Limb (tissue), 2 donors: ENCODE results near the gene GDF10.

Experiments used
- DNase-seq, 2 donors: peaks; one replicate each; pipeline ENCODE4 v3.0.0-alpha.2; 2016; ENCODE audit errors: extremely low spot score in 2 of 2

Gene GDF10

GRCh38 chr10:47291682-47292081 lies 8.3 kb upstream of the GDF10 start:
- DNase-seq, result peak in 1 of 2 donors; percentile 0

DNA sequence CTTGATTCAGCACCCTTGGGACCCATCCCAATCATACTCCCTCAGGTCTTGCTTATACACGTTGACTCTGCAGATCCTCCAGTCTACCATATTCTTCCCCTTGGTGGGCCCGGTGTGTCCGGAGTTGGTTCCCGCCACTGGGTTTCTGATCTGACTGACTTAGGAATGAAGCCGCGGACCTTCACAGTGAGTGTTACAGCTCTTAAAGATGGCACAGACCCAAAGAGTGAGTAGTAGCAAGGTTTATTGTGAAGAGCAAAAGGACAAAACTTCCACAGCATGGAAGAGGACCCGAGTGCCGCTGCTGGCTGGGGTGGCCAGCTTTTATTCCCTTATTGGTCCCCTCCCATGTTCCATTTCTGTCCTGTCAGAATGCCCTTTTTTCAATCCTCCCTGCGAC lies 5.9 kb upstream of the GDF10 start:
- DNase-seq, result peak in 1 of 2 donors; percentile 6

GRCh38 chr10:47294501-47294900 lies 5.5 kb upstream of the GDF10 start:
- peak in 1 of 2 donors; percentile 5 for DNase-seq

- DNase-seq, result peak in 1 of 2 donors; percentile 24
Measured at GRCh38 chr10:47295411-47295810, 4.6 kb upstream of the GDF10 start.

DNA sequence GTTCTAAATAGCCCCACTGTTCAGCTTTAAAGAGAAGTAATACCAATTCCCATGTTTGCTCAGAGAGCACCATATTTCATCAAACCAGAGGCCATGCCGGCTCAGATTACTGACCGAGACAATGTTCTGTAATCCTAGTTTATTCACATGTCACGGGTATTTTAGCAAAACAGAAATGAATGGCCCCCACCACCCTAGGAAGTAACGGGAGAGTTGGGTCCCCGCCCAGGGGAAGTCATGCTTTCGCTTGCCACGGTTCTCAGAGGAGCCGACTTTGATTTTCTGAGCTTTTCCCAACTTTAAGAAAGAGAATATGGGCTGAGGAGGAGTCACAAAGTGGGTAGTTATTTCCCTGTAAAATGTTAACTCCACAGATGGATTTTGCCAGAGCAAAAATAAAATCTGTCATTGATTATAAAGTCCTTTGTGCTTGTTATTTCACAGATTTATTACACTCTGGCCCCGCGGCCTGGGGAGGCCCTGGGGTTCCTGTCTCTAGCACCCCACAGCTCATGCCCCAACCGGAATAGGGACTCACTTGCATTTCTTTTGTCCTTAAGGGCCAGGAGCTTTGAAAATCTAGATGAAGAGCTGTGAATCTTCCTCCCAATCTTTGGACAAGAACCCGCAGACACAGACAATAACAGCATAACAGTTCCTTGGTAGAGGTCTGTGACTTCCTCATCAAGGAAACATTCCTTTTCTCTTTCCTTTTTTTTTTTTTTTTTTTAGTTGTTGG lies 3.7 kb upstream of the GDF10 start:
- DNase-seq, result peak in 1 of 2 donors; percentile 40

GRCh38 chr10:47296941-47297340 lies 3.1 kb upstream of the GDF10 start:
- DNase-seq, result no peak

DNA sequence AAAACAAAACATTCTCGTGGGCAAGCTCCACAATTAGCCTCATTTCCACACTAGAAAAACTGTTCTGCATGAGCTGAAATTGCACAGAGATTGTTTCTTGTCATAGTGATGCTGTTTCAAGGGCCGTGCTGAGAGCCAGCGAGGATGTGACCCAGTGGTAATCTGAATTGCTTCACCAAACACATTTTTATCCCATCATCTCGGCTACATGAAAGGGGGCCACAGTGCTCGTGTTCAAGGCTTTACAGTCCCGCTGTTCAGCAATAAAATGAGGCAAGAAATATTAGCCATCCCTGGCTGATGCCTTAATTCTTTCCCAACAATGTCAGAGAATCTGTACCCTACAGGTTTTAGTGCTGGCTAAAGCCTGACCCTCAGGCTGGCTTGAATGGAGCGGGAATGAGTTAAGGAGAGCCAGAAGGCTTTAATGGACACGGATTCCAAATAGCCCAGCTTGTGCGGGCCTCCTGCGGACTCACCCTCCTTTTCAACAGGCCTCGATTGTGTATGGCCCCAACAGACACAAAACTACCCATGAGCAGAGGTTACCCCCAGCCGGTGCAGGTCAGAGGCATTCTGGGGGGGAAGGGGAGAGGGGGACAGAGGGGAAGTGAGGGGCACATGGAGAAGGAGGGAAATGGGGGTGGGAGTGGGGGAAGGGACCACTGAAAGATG lies 2.0 kb upstream of the GDF10 start:
- DNase-seq, result no peak

DNA sequence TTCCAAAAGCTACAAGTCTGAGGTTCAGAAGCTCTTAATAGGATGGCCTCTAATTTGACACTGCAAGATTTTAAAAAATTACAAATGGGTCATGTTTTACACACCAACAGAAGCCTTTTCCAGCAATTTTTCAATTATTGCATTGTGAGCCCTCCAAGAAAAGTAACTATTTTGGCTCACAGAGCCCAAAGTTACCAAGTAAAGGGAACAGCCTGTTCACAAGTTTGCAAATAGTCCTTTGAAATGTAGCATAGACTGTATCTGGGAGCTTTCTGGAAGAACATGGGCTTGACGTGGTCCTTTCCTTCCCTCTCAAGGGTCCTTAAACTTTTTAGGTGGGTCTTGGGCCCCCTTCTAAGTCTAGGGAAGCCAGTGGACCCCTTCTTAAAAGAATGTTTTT lies 1.3 kb upstream of the GDF10 start:
- DNase-seq, result no peak

DNA sequence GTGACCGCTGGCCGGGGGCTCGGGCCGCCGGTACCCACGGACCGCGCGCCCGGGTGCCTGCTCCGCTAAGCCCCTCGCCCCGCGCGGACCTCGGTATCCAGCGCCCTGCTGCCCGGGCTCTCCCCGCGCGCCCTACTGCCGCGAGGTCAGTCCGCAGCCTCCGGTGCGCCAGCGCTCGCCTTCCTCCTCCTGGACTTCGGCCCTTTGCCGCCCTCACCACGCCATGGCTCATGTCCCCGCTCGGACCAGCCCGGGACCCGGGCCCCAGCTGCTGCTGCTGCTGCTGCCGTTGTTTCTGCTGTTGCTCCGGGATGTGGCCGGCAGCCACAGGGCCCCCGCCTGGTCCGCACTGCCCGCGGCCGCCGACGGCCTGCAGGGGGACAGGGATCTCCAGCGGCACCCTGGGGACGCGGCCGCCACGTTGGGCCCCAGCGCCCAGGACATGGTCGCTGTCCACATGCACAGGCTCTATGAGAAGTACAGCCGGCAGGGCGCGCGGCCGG lies 483 bp downstream of the GDF10 start:
- no peak for DNase-seq

DNA sequence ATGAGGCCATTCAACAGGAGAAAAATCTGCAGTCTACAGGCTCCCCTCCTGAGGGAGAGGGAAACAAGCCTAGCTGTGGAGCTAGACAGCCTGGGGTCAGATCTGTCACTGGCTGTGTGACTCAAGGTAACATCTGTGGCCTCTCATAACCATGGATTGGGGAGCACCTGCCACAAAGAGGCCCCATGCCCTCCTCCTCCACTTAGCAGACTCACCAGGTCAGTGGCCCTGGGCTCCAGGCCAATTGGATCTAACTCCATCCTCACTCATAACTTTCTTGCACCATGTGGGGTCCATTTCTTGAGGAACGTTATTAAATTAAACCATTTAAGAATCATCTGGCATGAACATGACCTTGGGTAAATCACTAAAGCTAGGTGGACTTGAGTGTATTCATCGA lies 1.8 kb downstream of the GDF10 start:
- DNase-seq, result no peak

- DNase-seq, result no peak
Measured at GRCh38 chr10:47303105-47303504, 3.1 kb downstream of the GDF10 start.

DNA sequence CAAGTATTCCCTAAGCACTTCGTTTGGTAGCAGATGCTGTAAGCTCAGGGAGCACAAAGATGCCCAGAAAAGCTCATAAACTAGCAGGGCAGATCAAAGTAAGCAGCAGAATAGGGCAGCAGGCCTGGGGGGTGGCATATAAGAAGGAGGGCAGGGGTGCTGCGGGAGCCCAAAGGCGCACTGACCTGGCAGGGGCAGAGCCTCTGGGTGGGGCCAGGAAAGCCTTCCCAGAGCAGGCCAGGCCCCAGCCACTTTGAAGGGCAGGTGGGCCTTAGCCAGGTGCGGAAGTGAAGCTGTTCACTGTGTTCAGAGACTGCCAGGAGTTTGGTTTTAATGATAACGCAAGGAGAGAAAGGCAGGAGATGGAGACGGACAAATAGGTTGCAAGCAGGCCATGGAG lies 3.9 kb downstream of the GDF10 start:
- DNase-seq, result no peak

GRCh38 chr10:47305566-47305965 lies 5.6 kb downstream of the GDF10 start:
- no peak for DNase-seq

DNA sequence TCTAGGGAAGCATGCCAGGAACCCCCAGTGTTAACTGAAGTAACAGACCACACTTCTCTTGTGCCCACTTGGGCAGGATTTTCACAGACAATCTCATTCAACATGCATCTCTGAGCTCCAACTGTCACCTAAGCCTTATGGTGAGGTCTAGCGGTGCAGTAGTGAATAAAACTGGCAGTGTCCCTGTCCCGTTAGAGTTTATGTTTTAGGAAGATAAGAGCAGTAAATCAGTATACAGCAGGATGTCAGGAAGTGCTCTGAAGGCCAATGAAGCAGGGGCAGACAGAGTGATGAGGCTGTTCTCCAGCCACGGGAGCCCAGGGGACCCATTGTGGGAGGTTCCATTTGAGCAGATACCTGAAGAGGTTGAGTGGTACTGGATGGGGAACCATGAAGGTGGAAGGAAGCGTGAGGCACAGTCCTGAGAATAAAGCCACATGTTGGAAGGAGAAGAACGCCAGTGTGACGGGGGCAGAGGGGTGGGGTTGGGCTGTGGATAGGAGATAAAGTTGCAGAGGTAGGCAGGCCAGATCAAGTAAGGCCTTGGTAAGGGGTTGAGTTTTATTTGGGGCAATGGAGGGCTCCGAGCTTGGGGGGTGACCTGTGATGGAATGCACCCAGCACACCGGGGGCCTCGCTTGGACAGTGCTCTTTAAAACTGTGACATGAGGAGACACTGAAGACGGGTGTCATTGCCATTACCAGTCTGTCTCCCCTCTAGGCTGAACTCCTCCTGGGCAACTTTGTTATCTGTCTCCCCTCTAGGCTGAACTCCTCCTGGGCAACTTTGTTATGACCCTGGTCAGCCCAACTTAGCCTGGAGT lies 6.6 kb downstream of the GDF10 start:
- no peak for DNase-seq

DNA sequence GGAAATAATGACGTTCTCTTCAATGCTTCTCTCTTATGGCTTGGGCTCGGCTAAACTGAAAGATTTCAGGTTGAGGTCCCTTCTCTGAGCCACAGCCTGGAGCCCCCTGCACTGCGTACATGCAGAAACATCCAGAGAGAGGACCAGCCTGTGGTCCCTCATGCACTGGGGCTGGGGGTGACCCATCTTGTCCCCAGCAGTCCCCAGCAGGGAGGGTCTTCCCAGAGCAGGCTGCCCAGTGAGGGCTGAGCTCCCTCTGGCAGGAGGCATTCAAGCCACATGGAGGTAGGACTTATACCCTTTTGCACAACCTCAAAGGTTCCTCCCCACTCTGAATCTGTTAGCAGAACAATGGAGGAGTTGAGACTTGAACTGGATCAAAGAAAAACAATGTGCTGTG lies 7.4 kb downstream of the GDF10 start:
- no peak for DNase-seq

GRCh38 chr10:47308775-47309174 lies 8.8 kb downstream of the GDF10 start:
- DNase-seq, result no peak

- DNase-seq, result no peak
Measured at GRCh38 chr10:47309408-47310089, 9.6 kb downstream of the GDF10 start.

DNA sequence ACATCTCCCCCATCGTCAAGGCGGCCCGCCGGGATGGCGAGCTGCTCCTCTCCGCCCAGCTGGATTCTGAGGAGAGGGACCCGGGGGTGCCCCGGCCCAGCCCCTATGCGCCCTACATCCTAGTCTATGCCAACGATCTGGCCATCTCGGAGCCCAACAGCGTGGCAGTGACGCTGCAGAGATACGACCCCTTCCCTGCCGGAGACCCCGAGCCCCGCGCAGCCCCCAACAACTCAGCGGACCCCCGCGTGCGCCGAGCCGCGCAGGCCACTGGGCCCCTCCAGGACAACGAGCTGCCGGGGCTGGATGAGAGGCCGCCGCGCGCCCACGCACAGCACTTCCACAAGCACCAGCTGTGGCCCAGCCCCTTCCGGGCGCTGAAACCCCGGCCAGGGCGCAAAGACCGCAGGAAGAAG lies 10.1 kb downstream of the GDF10 start:
- DNase-seq, result no peak

GRCh38 chr10:47311193-47311931 lies 11.4 kb downstream of the GDF10 start:
- no peak for DNase-seq

- peak; percentile 59 to 85 for DNase-seq
Measured at GRCh38 chr10:47311932-47312662, 12.1 kb downstream of the GDF10 start.
